Inferior parietal cortex (tissue), 1 donor: ENCODE results near the gene GLIS1.

Source experiments
- DNase-seq: peaks from one replicate; pipeline ENCODE4 v3.0.0-alpha.2; 2016; ENCODE audit errors: extremely low spot score

The GLIS1 gene

DNA sequence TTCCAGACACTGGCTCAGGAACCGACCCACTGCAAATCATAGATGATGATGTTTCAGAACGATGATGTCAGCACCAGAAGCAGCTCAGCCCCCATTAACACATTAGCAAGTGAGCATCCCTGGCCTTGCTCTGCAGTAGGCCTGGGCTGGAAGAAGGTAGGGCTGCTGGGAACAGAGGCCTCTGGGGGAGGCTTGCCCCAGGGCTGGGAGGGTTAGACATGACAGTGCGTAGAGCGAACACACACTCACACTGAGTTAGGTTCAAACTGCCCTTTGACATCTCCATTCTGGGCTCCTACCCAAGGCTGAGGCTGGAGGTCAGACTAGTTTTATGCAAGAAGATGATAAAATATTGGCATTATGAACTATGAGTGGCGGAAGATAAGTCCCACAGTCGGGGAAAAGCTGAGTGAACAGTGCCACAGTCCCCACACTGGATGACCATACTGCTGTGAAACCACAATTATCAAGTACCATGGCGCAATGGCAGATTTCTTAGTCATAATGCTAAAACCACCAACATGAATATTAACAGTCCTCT lies 188.7 kb downstream of the GLIS1 start:
- no peak for DNase-seq

DNA sequence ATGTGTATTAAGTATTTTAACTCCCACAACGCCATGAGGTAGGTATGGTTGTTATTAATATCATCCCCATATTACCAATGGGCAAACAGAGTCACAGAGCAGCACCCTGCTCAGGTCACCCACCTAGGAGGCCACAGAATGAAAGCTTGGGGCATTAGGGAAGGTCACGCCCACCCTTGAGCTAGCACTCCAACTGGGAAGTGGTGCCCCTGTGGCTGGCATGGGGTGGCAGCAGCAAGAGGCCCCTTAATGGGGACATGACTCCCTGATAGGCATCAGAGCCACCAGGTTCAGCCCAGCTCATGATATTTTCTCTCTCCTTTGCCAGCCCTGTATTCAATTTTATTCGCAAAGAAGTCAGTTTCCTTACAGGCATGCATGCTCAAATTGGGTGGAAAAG lies 189.2 kb downstream of the GLIS1 start:
- DNase-seq: no peak

DNA sequence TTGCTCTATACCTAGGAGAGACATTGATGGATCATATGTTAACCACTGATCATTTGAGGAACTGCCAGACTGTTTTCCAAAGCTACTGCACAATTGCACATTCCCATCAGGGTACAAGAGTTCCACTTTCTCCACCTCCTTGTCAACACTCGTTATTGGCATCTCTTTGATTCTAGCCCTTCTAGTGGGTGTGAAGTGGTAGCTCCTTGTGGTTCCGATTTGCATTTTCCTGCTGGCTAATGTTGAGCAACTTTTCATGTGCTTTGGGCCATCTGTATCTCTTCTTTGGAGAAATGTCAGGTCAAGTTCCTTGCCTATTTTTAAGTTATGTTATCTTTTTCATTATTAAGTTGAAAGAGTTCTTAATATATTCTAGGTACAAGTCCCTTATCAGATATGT lies 189.7 kb downstream of the GLIS1 start:
- DNase-seq: no peak

DNA sequence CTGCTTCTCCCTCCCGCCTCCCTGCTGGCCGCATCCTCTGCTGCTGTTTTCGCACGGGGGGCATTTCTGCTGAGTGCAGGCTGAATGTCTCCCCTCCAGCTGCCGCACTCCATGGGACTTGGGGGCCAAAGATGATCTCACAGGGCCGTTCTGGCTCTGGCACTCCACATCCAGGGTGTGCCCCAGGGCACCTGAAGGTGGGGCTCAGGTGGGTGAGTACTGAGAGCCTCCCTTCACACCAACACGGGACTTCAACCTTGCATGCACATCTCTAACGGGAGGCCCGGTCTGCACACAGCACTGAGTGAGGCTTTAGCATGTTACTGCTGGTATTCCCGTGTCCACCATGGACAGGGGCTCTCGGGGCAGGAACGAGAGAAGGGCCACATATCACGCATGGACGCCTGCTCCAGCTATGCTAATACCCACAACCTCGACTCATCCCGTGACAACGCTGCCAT lies 190.9 kb downstream of the GLIS1 start:
- DNase-seq: no peak

DNA sequence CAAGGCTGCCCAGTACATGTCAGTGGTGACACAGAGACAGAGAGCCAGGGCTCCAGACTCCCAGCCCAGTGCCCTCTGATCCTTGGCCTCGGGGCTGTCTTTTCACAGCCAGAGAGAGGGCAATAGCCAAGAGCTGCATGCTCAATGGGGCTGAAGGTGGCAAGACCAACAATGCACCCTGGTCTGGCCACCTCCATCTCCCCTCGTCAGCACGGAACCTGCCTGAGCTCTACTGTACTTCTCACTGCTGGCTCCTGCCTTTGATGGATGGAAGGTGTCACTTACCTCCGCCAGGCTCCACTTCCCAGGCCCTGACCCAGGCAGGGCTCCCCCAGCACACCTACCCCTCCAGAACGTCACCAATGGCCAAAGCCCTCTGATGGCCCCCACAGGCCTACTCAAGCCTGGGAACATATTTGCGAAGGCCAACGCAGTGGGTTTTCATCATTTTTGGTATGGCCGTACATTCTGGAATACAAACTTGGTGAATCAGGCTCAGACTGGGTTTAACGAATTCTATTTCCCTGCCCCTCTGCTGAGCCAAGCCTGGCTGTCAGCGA lies 191.7 kb downstream of the GLIS1 start:
- no peak for DNase-seq

DNA sequence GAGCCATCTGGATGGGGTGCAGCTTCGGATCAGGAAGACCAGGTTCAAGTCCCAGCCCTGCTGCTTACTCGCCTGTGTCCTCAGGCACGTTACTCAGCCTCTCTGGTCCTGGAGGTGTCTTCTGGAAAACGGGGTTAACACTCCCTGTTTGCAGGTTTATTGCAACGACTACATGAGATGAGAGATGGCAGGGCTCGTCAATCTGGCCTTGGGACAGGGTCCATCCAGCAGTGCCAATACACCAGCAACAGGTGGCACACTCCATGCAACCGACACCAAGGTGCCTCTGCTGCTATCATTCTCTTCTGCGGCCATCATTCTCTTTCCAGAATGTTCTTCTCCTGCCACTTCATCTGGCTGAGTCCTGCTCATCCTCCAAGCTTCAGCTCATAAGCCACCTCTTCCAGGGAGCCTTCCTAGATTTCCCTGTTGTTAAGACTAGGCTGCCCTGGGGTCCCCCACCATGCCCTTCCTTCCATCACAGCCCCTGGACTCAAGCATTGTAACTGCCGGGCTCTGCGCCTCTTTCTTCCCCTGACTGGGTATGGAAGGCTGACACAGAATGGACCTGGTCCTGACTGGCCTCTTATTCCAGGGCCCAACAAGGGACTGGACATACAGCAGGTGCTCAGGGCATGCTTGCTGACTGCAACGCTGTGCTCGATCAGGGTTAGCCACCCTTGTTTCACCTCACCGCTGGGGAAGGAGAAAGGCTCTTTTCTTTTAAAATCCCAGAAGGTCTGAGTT lies 192.4 kb downstream of the GLIS1 start:
- no peak for DNase-seq

DNA sequence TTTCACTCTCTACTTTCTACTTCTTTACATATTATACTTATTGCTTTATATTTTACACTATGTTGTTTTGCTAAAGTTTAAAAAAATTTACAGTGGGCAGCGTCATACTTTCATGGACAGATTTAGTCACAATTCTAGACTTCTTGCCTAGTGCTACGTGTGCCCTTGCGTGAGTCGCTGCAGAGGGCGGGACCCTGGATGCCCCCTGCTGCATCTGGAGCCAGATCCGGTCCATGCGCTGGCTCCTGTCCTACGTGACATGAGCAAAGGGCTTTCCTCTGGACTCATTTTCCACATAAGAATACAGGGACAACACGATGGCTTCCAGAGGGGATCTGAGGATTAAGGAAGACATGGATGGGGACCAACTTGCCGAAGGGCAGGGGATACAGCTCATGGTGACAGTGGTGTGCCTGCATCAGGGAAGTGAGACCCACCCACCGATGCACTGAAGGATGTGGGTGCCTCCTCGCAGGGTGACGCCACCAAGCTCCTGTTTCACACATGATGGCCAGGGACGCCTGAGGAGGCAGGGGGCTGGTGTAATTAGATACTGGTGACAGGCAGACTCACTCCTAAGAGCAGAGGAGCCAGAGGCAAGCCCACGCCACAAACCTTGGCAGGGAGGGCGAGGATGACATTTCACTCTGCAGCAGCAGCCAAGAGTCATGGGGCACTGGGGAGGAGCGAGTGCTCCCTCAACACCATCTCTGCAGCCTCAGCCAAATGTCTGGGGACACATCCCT lies 193.1 kb downstream of the GLIS1 start:
- DNase-seq: no peak

DNA sequence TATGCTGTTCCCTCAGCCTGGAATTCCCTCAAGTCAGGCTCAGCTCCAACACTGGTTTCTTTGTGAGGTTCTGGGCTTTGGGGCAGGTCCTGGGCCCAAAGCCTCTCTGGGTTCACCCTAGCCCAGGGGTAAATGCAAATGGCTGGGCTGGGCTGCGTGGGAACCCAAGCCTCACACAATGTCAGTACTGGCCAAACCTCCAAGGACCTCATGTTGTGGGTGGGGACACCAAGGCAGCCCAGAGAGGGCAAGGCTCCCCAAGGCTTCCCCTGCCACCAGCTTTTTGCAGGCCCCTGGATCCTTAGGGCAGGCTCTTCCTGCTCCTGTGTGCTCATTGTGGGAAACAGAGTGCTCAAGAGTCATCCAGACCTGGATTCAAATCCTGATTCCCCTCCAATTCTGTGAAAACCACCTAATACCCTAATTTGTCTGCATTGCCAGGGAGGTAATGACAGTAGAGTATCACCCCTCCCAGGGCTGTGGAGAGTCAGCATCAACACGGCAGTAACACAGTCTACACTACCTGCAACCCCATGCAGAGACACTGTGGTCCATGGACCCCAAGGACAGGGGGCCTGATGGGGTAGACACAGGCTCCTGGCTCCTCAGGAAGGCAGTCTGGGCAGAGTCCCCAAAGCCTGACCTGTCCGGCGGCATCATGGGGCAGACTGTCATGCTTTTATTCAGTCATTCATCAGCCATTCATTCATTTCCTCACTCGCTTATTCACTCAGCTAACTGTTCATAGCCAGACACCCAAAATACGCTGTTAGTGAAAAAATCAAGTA lies 194.0 kb downstream of the GLIS1 start:
- DNase-seq: no peak

DNA sequence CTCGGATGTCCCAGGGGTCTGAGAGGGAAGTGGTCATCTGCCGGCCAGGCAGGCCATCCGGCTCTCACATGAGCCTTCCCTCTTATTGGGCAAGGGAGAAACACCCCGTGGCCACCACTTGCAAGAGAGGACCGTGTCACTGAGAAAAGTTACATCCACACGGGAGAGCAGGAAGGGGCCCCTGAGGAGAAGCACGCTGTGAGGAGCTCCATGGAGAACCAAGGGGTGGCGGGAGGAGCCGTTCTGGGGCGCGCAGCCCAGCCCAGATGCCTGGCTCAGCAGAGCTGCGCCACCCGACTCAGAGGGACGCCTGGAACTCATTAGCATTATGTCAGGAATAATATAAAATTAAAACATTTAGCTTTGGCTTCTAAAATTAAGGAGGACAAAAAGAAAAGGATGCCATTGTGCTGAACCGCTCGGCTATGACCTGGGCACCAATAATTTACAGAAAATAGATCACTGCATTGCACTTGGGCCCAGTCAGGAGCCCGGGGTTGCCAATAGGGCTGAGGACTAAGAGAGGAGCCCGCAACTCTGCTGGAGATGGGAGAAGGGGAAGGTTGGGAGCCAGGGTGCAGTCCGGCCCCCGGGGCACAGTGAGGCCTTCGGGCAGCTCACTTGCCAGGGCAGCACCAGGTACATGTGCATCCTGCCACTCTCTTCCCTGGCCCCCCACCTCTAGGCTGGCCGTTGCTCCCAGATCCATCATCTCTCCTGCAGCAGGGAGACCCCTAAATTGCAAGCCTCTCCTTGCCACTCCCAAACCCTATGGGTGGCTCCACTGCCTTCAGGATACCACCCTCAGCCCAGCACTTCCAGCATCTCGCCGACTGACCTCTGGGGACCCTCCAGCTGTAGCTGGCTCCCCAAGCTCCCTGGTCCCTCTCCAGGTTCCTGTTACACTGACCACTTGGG lies 194.9 kb downstream of the GLIS1 start:
- DNase-seq: no peak

DNA sequence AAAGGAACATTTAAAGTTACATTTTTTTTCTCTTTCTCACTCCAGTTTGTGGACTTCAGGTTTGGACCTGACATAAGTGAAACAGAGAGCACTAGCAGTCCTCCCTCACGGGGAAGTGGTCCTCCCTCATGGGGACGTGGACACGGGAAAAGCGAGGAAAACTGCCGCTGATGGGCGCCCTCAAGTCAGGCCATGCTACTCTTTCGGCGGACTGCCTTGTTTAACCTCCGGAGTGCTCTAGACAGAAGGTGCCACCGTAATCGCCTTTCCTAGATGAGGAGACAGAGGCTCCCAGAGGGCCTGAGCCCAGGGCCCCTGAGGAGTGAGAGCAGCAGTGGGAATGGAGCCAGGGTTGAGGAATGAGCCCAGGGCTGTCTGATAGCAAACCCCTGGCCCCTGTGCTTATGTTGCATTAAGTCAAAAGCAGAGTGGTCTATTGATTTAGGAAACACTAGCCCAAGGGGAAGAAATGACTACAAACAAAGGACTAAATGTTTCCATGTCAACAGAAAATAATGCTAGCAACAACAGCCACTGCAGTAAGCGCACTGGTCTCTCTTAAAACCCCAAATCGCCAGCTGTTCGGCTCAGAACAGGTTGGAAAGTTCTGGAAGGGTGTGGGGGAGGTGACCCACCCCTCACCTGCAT lies 195.7 kb downstream of the GLIS1 start:
- DNase-seq: no peak

DNA sequence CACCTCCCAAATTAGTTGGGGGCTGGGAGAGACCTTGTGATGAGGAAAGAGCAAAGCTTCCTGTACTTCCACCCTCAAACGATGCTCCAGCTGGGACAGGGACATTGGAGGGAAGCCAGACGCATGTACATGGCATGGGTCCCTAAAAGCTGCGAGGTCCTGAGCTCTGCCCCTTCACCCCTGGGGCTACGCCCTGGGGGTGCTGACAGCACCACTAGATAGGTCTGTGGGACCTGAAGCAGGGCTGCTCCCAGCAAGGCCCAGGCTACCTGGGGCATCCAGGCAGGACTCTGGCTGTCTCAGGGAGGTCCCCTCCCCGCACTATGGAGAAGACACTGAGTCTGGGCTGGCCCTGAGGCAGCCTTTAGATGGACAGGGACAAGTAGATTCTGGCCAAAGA lies 196.4 kb downstream of the GLIS1 start:
- DNase-seq: no peak

DNA sequence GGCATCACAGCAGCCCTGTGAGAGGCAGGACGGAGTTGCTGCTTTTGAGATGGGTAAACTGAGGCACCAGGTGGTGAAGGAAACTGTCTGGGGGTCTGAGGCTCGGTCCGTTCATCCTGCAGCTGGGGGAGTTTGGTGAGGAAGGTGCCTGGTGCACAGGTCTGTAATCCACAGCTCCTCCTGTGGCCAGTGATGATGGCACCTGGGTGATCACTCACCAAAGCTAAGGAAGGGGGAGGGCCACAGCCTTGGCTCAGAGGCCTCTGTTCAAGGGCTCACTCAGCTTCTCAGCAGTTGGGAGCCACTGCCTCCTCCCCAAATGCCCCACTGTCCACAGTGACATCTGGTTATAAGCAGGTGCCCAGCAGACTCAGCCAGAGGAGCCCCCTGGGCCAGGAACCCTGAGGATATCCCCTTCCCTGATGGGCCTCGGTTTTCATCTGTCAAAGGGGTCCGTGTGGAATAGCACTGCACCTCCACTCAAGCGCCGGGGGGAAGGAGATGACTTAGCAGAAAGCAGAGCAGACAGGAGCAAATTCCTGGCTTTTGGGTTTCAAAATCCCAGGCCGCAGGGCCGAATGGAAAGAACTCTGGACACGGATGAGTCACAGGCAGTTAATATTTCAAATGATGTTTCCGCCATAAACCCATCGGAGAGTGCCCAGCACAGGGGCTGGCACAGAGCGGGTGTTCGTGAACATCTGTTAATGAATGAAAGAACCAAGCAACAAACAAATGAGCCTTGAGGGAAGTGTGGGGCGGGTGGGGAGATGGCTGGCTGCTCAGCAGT lies 197.0 kb downstream of the GLIS1 start:
- DNase-seq: no peak

DNA sequence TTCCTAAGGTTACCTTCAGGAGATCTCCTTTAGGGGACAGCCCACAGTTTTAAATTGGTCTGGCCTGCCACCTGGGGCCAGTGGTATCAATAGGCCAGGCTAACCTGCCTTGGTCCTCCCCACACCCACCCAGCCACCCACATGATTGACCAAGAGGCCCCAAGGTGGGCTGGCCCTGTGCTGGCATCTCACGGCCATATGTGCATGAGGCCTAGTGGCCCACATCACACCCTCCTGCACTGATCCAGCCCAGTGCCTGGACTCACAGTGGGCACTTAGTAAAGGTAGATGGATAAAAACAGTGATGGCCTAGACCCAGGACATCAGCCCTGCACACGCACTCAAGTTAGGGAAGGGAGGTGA lies 197.7 kb downstream of the GLIS1 start:
- no peak for DNase-seq

DNA sequence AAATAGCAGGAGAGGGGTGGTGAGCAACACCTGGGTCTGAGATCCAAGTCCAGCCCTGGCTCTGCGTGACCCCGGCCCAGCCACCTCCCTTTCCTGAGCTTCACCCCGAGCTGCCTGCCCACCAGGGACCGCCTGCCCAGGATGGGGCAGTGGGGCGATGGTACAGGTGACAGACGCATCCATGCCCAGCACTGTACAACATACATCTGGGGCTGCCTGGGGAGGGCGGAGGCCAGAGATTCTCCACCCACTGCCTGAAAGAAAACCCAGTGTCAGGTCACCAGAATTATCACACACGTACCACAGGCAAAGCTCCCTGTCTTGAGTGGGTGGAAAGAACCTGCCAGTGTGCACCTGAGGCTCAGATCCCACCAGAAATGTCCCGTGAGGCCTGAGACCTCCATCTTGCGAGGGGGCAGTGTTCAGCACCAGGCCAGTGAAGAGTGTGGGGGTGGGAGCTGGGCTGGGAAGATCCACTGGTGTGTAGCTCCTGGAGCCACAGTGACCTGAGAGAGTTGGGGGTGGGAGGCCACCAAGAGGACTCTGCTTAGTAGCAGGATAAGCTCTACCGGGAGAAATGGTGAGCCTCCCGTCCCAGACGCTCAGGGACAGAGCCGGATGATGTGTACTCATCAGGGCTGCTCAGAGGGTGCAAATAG lies 198.2 kb downstream of the GLIS1 start:
- DNase-seq: no peak

DNA sequence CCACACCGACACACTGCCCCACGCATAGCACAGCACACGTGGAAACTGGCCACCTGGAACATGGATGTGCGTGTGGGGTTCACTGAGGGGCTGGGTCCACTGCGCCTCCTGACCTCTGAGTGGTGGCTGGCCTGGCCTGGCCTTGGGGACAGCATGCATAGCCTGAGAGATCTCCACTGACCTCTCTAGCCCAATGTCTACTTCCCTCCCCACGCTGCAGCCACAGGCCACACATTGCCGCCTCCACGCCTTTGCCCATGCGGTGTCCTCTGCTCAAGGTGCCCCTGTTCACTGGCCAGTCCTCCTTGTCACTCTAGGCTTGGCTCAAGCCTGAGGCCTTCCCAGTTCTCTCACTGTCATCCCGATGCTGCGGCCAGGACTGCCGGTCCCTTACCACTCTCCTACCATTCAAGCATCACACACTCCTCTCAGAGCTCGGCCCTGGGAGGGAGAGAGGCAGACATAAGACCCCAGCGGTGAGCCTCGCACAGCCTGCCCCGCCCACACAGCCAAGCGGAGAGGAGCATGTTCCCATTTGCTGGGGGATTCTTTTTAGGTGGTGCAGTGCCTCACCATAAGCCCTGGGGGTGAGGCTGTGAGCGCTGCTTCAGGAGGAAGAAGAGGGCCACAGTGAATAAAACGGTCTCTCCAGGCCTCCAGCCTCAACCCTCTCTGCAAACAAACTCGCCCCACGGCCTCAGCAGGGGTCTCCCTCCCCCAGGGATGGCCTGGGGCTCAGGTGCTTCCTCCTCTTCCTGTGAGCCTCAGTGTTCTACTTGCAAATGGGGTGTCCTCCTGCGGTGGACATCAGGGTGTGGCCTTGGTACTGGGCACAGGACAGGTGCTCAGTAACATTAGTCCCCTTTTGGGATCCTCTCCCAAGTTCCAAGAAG lies 199.0 kb downstream of the GLIS1 start:
- DNase-seq: no peak

DNA sequence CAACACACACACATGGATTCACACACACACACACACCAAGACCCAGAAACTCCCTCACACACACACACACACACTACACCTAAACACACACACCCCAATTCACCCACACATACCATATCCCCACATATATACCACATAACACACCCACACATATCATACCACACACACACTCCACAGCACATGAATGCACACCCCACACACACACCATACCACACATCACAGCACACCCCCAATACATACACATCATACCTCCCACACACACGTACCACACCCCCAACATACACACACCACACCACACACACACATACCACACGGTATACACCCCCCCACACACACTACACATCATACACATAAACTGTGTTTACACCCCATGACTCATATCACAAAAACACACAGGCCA lies 199.7 kb downstream of the GLIS1 start:
- no peak for DNase-seq

DNA sequence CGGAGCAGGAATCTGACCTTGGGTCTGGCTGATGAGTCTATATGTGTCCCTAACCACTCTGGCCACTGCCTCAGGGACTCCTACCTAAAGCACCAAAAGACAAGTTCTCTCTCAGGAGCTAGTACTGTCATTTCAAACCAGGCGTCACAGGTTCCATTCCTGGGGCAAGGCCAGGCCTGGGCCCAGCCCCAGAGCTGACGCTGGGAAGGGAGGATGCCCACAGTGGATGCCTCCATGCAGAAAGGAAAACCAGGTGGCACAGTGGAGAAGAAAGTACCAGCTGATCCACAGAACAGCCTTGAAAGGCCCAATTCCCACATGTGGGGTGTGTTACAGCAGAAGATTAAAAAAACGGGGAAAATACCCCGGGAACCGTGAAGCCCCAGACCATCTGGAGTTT lies 202.4 kb downstream of the GLIS1 start:
- no peak for DNase-seq

DNA sequence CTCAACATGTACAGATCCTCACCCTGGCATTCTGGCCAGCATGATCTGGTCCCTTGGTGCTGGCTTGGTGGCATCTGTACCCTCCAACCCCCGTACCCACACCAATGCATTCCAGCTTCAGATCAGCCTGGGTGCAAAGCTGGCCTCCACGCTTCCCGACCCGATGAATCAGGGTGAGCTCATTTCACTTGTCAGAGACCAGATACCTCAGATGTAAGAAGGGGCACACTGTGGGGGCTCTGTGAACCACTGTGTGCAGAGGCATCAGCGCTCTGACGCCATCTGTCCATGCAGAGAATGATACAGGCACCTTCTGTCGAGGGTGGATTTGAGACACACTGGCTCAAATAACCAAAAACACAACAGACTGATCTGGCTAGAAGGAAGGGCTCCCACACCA lies 203.1 kb downstream of the GLIS1 start:
- DNase-seq: no peak
